Gastrocnemius medialis (tissue), 4 donors: Measurements from ENCODE around the gene SART3. TPM values are rescaled to one million over a fixed set of nuclear protein-coding genes. Genes with fewer than 3 reads are reported as not detected.
A peak's percentile ranks its signal among the peaks of the same experiment; 100 is the strongest.

Experiments
- ATAC-seq, 2 donors: fragments of 150-250 bp; one replicate each; pipeline ENCODE4 v1.9.1; 2016
- DNase-seq, 2 donors: peaks; one replicate each; pipeline ENCODE4 v3.0.0-alpha.2; 2019
- H3K27ac ChIP-seq, 4 donors: fragments of 200-600 bp; sonication (generic); 1 replicate in 1 of 4; 2 replicates in 3 of 4; pipeline ENCODE4 v1.5.1; 2016 to 2018; ENCODE audit warnings: mild to moderate bottlenecking in 2 of 4, moderate library complexity in 1 of 4
- H3K27me3 ChIP-seq, 3 donors: fragments of 200-600 bp; sonication (generic) in 2 of 3; 1 replicate in 1 of 3; 2 replicates in 2 of 3; pipeline versions ENCODE4 v1.5.1 to v1.6.0; 2016 to 2019; ENCODE audit warnings: mild to moderate bottlenecking in 1 of 3, moderate library complexity in 1 of 3
- H3K36me3 ChIP-seq, 2 donors: fragments of 200-600 bp; sonication (generic) in 1 of 2; one replicate each; pipeline ENCODE4 v1.5.1; 2017 to 2018
- H3K4me1 ChIP-seq, 2 donors: fragments of 200-600 bp; sonication (generic) in 1 of 2; one replicate each; pipeline ENCODE4 v1.5.1; 2016 to 2017; ENCODE audit warnings: mild to moderate bottlenecking in 2 of 2
- H3K4me3 ChIP-seq, 4 donors: fragments of 200-600 bp; sonication (generic) in 3 of 4; 1 replicate in 1 of 4; 2 replicates in 3 of 4; pipeline ENCODE4 v1.5.1; 2016 to 2019; ENCODE audit warnings: mild to moderate bottlenecking in 2 of 4
- H3K9me3 ChIP-seq, 3 donors: fragments of 200-600 bp; sonication (generic) in 2 of 3; 1 replicate in 1 of 3; 2 replicates in 2 of 3; pipeline ENCODE4 v1.5.1; 2016 to 2019
- CTCF ChIP-seq, 5 experiments: fragments of 450-650 bp in 3 of 5; fragments of 200-600 bp in 2 of 5; sonication (generic) in 2 of 5; IDR thresholded peaks in 4 of 5; conservative IDR thresholded peaks in 1 of 5; 1 replicate in 4 of 5; 2 replicates in 1 of 5; pipeline ENCODE4 v1.5.1; 2016 to 2019; ENCODE audit warnings: antibody characterized with exemption in 5 of 5, mild to moderate bottlenecking in 3 of 5, moderate library complexity in 3 of 5
- POLR2A ChIP-seq, 2 donors: fragments of 450-650 bp; IDR thresholded peaks; one replicate each; pipeline ENCODE4 v1.6.1; 2017; ENCODE audit warnings: antibody characterized with exemption in 2 of 2, mild to moderate bottlenecking in 2 of 2, moderate library complexity in 2 of 2
- in situ Hi-C, 4 donors: fragments of 200-750 bp; cut with MboI; loops; one replicate each; pipeline versions ENCODE4 v1.15.0 to v1.8.0; 2017; ENCODE audit warnings: low sequenced_read_pairs in 4 of 4
- intact Hi-C: fragments of 100-400 bp; cut with DNase I; formaldehyde crosslinking; loops from one replicate; pipeline ENCODE4 v1.15.1; 2023; ENCODE audit warnings: low total_unique reads
- total RNA-seq, 4 donors: library from RNA; depleted of rRNA; stranded (reverse); fragments of >200 nt; gene quantifications; one replicate each; pipeline versions ENCODE4 v1.1.0 to v1.2.3, GENCODE V29; 2016

The SART3 gene
- total RNA-seq, 4 donors from 2014 or later, result 38.1 to 52.6 (median 51.3) TPM

GRCh38 chr12:108564724-108565123, 3.8 kb upstream of the SART3 start:
- intact Hi-C loops (loop anchor here (1.0 to 5.0 kb wide), 5 partner anchors 168 to 488 kb away; partner anchors contain the start of genes CORO1C and USP30), in situ Hi-C loops (loop anchor here (5.0 to 25.0 kb wide), 5 partner anchors 53 to 530 kb away; partner anchors contain the start of genes ALKBH2 (in 4 of the 4), UNG (in 4 of the 4) and SSH1 (in 1 of the 4))
- H3K9me3 ChIP-seq, result no peaks in the 10 kb centered on the region
- no peak overlapping the region for H3K4me3 ChIP-seq
- no peaks in the 10 kb centered on the region for H3K27me3 ChIP-seq
- no peak for TF ChIP-seq CTCF (IDR thresholded peaks at IDR 0.05 in 4 of 5, conservative IDR thresholded peaks at IDR 0.05 in 1 of 5)
- no peak for TF ChIP-seq POLR2A (IDR thresholded peaks at IDR 0.05)
- DNase-seq (no peak), ATAC-seq (no peak)
- peaks cover 33 to 36% of the 10 kb centered on the region in 2 donors for H3K4me1 ChIP-seq
- peak overlapping the region; percentile 92 to 97 (median 96) for H3K27ac ChIP-seq
- H3K36me3 ChIP-seq, result peaks cover 2 to 57% of the 10 kb centered on the region in 2 donors

GRCh38 chr12:108563804-108564151, 2.8 kb upstream of the SART3 start:
- H3K36me3 ChIP-seq, result peaks cover 2 to 47% of the 10 kb centered on the region in 2 donors
- DNase-seq (no peak), ATAC-seq (no peak)
- H3K9me3 ChIP-seq, result no peaks in the 10 kb centered on the region
- in situ Hi-C loops, result loop anchor here (5.0 to 25.0 kb wide), 5 partner anchors 54 to 531 kb away; partner anchors contain the start of genes ALKBH2 (in 4 of the 4), UNG (in 4 of the 4) and SSH1 (in 1 of the 4)
- H3K27ac ChIP-seq, result peak overlapping the region; percentile 92 to 97 (median 96)
- H3K4me1 ChIP-seq, result peaks cover 42 to 45% of the 10 kb centered on the region in 2 donors
- no peaks in the 10 kb centered on the region for H3K27me3 ChIP-seq
- H3K4me3 ChIP-seq, result peak overlapping the region in 3 of 4 donors; percentile 90 to 100 (median 94)
- TF ChIP-seq CTCF (IDR thresholded peaks at IDR 0.05 in 4 of 5, conservative IDR thresholded peaks at IDR 0.05 in 1 of 5) (peak in 1 of 5 experiments; percentile 7), POLR2A (IDR thresholded peaks at IDR 0.05) (no peak)
- intact Hi-C loops, result loop anchor here (1.0 to 5.0 kb wide), 8 partner anchors 55 to 530 kb away; partner anchors contain the start of genes ALKBH2, CORO1C and USP30

GRCh38 chr12:108563136-108563803, 2.3 kb upstream of the SART3 start:
- H3K4me1 ChIP-seq, result peaks cover 47 to 49% of the 10 kb centered on the region in 2 donors
- H3K36me3 ChIP-seq, result peaks cover 0 to 42% of the 10 kb centered on the region in 2 donors
- intact Hi-C loops, result loop anchor here (1.0 to 5.0 kb wide), 6 partner anchors 55 to 530 kb away; partner anchors contain the start of genes ALKBH2, CORO1C and USP30
- no peaks in the 10 kb centered on the region for H3K9me3 ChIP-seq
- peak overlapping the region; percentile 90 to 100 (median 93) for H3K4me3 ChIP-seq
- TF ChIP-seq POLR2A (IDR thresholded peaks at IDR 0.05) (peak; percentile 55 to 62), CTCF (IDR thresholded peaks at IDR 0.05 in 4 of 5, conservative IDR thresholded peaks at IDR 0.05 in 1 of 5) (peak; percentile 76 to 87 (median 86))
- in situ Hi-C loops, result loop anchor here (5.0 to 25.0 kb wide), 5 partner anchors 54 to 532 kb away; partner anchors contain the start of genes ALKBH2 (in 4 of the 4), UNG (in 4 of the 4) and SSH1 (in 1 of the 4)
- H3K27ac ChIP-seq, result peak overlapping the region; percentile 92 to 97 (median 96)
- DNase-seq (peak; percentile 75 to 83), ATAC-seq (peak; percentile 37 to 51)
- H3K27me3 ChIP-seq, result no peaks in the 10 kb centered on the region

GRCh38 chr12:108562348-108563135, 1.6 kb upstream of the SART3 start, which contains the start of gene ISCU:
ISCU (plus strand) TSS chr12:108562596; CDS start chr12:108562623, 27 bp downstream.
- TF ChIP-seq CTCF (IDR thresholded peaks at IDR 0.05 in 4 of 5, conservative IDR thresholded peaks at IDR 0.05 in 1 of 5) (no peak), POLR2A (IDR thresholded peaks at IDR 0.05) (peak; percentile 96 to 98)
- DNase-seq (peak; percentile 95 to 96), ATAC-seq (peak; percentile 70 to 71)
- intact Hi-C loops (loop anchor here (1.0 to 5.0 kb wide), 8 partner anchors 47 to 531 kb away; partner anchors contain the start of genes ALKBH2, CORO1C, FICD and SSH1), in situ Hi-C loops (loop anchor here (5.0 to 25.0 kb wide), 5 partner anchors 55 to 532 kb away; partner anchors contain the start of genes ALKBH2 (in 4 of the 4), UNG (in 4 of the 4) and SSH1 (in 1 of the 4))
- Histone ChIP-seq H3K27me3 (no peaks in the 10 kb centered on the region), H3K36me3 (peaks cover 0 to 37% of the 10 kb centered on the region in 2 donors), H3K4me3 (peak within 1 kb of the TSS; percentile 90 to 100 (median 94)), H3K9me3 (no peaks in the 10 kb centered on the region), H3K4me1 (peaks cover 55 to 56% of the 10 kb centered on the region in 2 donors), H3K27ac (peak within 1 kb of the TSS; percentile 92 to 97 (median 96))
